NCI-H2171 (cell line): ENCODE results near the gene LPP.

ENCODE experiments used
- DNase-seq: peaks from one replicate; lab custom pipeline; 2025; lab: John Stamatoyannopoulos, UW

LPP gene

GRCh38 chr3:188832961-188833721 is 679.2 kb downstream of the LPP start:
- no peak for DNase-seq

- no peak for DNase-seq
Observed at GRCh38 chr3:188834349-188834748, 680.4 kb downstream of the LPP start.

- DNase-seq = no peak
Observed at GRCh38 chr3:188839187-188839695, 685.3 kb downstream of the LPP start.

GRCh38 chr3:188840290-188840689 is 686.3 kb downstream of the LPP start:
- DNase-seq = no peak

GRCh38 chr3:188841906-188842305 is 687.9 kb downstream of the LPP start:
- DNase-seq = no peak

GRCh38 chr3:188842639-188843038 is 688.7 kb downstream of the LPP start:
- DNase-seq = no peak

- DNase-seq = no peak
Observed at GRCh38 chr3:188844096-188844495, 690.1 kb downstream of the LPP start.

- no peak for DNase-seq
Observed at GRCh38 chr3:188845514-188845913, 691.6 kb downstream of the LPP start.

- DNase-seq = no peak
Observed at GRCh38 chr3:188848947-188849346, 695.0 kb downstream of the LPP start.

- DNase-seq = no peak
Observed at GRCh38 chr3:188853856-188854771, 700.2 kb downstream of the LPP start.

GRCh38 chr3:188854772-188855149 is 700.8 kb downstream of the LPP start:
- no peak for DNase-seq

- DNase-seq = no peak
Observed at GRCh38 chr3:188855675-188856074, 701.7 kb downstream of the LPP start.

- no peak for DNase-seq
Observed at GRCh38 chr3:188860147-188860546, 706.2 kb downstream of the LPP start.

- no peak for DNase-seq
Observed at GRCh38 chr3:188861842-188862744, 708.1 kb downstream of the LPP start.

GRCh38 chr3:188863999-188864406 is 710.0 kb downstream of the LPP start:
- DNase-seq = no peak

- DNase-seq = no peak
Observed at GRCh38 chr3:188867691-188868265, 713.8 kb downstream of the LPP start.

GRCh38 chr3:188868803-188869202 is 714.8 kb downstream of the LPP start:
- no peak for DNase-seq

GRCh38 chr3:188869628-188870027 is 715.7 kb downstream of the LPP start:
- no peak for DNase-seq

GRCh38 chr3:188870431-188870830 is 716.5 kb downstream of the LPP start:
- DNase-seq = no peak

- no peak for DNase-seq
Observed at GRCh38 chr3:188874576-188874975, 720.6 kb downstream of the LPP start.

- DNase-seq = no peak
Observed at GRCh38 chr3:188875413-188875812, 721.5 kb downstream of the LPP start.

GRCh38 chr3:188876370-188876769 is 722.4 kb downstream of the LPP start:
- no peak for DNase-seq
